ENCODE measurements around the gene DEDD. TPM values are rescaled to one million over a fixed set of nuclear protein-coding genes. Genes with fewer than 3 reads are reported as not detected.

DEDD gene
- total RNA-seq, 1 experiment from 2014 or later = 40.4 TPM

GRCh38 chr1:161090617-161091016 lies 41.9 kb downstream of the DEDD start:
- no TSS peak for BruUV-seq (replicated peaks)
- TF ChIP-seq CTCF (IDR thresholded peaks at IDR 0.05; ENCODE audit: unreplicated experiment) = no peak
- intact Hi-C loops (cut with micrococcal nuclease; ENCODE audit: unreplicated experiment) = no loop called here
- no peak for DNase-seq
- Mint-ChIP-seq H3K4me3 (ENCODE audit: low read depth, unreplicated experiment) (no peak overlapping the region), H3K36me3 (ENCODE audit: insufficient read depth, unreplicated experiment) (peaks cover 39% of the 10 kb centered on the region), H3K27me3 (ENCODE audit: unreplicated experiment) (no peaks in the 10 kb centered on the region), H3K9me3 (ENCODE audit: low read depth, unreplicated experiment) (no peaks in the 10 kb centered on the region), H3K4me1 (ENCODE audit: low read depth, unreplicated experiment) (peaks cover 76% of the 10 kb centered on the region), H3K27ac (ENCODE audit: unreplicated experiment) (no peak overlapping the region)
- CTCF ChIA-PET = no interaction called here

DNA sequence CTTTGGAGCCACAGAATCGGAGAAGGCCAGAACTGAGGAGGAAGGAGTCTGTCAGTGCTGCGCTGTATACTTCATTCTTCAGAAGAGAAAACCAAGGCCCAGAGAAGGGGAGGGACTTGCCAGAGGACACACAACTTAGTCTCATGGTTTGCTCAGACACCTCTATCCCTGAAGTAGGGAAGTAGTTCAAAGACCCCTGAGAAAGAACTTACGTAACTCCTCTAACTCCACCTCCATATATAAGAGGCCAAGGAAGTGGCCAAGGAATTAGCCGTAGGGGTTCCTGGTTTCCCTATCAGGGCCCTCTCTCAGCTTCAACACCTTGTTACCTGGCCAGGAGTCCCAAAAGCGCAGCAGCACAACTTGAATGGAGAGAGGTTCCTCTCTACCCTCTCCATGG lies 42.5 kb downstream of the DEDD start:
- BruUV-seq (replicated peaks) = TSS peak; percentile 31
- intact Hi-C loops (cut with micrococcal nuclease; ENCODE audit: unreplicated experiment) = no loop called here
- DNase-seq = no peak
- CTCF ChIA-PET = interaction anchor here (1.3 to 2.1 kb wide), 4 partner anchors 8 to 69 kb away, joined by 4 to 17 read pairs (median 8); partner anchors contain the start of genes F11R and KLHDC9
- peaks cover 46% of the 10 kb centered on the region for H3K36me3 Mint-ChIP-seq (ENCODE audit: insufficient read depth, unreplicated experiment)
- peaks cover 82% of the 10 kb centered on the region for H3K4me1 Mint-ChIP-seq (ENCODE audit: low read depth, unreplicated experiment)
- no peak overlapping the region for H3K4me3 Mint-ChIP-seq (ENCODE audit: low read depth, unreplicated experiment)
- H3K27me3 Mint-ChIP-seq (ENCODE audit: unreplicated experiment) = no peaks in the 10 kb centered on the region
- peak overlapping the region; percentile 71 for H3K27ac Mint-ChIP-seq (ENCODE audit: unreplicated experiment)
- H3K9me3 Mint-ChIP-seq (ENCODE audit: low read depth, unreplicated experiment) = no peaks in the 10 kb centered on the region
- TF ChIP-seq CTCF (IDR thresholded peaks at IDR 0.05; ENCODE audit: unreplicated experiment) = no peak

DNA sequence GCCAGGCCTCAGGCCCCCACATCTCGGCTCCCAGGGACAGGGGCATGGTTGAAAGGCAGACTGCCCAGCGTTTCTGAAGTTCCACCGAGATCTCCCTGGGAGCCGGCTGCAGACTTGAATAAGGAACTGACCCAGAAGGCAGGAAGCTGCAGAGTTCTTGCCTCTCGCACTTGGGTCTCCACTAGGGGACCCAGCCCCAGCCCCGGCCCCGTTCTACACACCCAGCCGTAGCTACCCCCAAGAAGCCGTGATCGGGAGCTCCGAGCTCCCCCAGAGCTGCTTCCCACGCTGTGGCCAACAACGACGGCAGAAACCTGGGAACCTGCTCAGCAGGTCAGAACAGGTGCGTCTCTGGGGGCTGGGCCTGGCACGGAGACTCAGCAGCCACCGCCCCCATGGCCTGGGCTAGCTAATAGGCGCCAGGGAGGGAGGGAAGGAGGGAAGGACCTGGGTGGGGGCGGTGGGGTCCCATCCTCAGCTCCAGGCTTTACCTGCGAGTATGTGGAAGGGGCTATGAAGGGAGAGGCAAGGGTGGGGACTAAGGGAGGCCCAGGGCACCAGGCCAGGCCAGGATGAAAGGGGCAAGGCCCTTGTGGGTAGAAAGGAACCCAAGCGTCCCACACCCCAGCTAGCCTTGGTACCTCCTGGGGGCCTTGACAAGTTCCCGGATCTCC lies 43.1 kb downstream of the DEDD start, which contains the start of gene NECTIN4:
Gene NECTIN4 (minus strand): TSS at position 308 of the 674 bp plus-strand sequence. CDS start 262 bp downstream, at position 46.
- DNase-seq = peak; percentile 88
- peaks cover 88% of the 10 kb centered on the region for H3K4me1 Mint-ChIP-seq (ENCODE audit: low read depth, unreplicated experiment)
- peak within 1 kb of the TSS; percentile 71 for H3K27ac Mint-ChIP-seq (ENCODE audit: unreplicated experiment)
- no peaks in the 10 kb centered on the region for H3K27me3 Mint-ChIP-seq (ENCODE audit: unreplicated experiment)
- no peak for TF ChIP-seq CTCF (IDR thresholded peaks at IDR 0.05; ENCODE audit: unreplicated experiment)
- no peaks in the 10 kb centered on the region for H3K9me3 Mint-ChIP-seq (ENCODE audit: low read depth, unreplicated experiment)
- intact Hi-C loops (cut with micrococcal nuclease; ENCODE audit: unreplicated experiment) = no loop called here
- CTCF ChIA-PET = interaction anchor here (0.9 to 2.1 kb wide), 6 partner anchors 8 to 69 kb away, joined by 3 to 17 read pairs (median 5); partner anchors contain the start of genes F11R, KLHDC9, NIT1 and PFDN2
- H3K4me3 Mint-ChIP-seq (ENCODE audit: low read depth, unreplicated experiment) = peak within 1 kb of the TSS; percentile 77
- BruUV-seq (replicated peaks) = no TSS peak
- peaks cover 50% of the 10 kb centered on the region for H3K36me3 Mint-ChIP-seq (ENCODE audit: insufficient read depth, unreplicated experiment)

GRCh38 chr1:161088587-161089110 lies 43.8 kb downstream of the DEDD start:
- Mint-ChIP-seq H3K4me3 (ENCODE audit: low read depth, unreplicated experiment) (peak overlapping the region; percentile 77), H3K9me3 (ENCODE audit: low read depth, unreplicated experiment) (no peaks in the 10 kb centered on the region), H3K36me3 (ENCODE audit: insufficient read depth, unreplicated experiment) (peaks cover 57% of the 10 kb centered on the region), H3K27ac (ENCODE audit: unreplicated experiment) (peak overlapping the region; percentile 71), H3K4me1 (ENCODE audit: low read depth, unreplicated experiment) (peaks cover 95% of the 10 kb centered on the region), H3K27me3 (ENCODE audit: unreplicated experiment) (no peaks in the 10 kb centered on the region)
- TF ChIP-seq CTCF (IDR thresholded peaks at IDR 0.05; ENCODE audit: unreplicated experiment) = no peak
- peak; percentile 62 for DNase-seq
- BruUV-seq (replicated peaks) = no TSS peak
- CTCF ChIA-PET = interaction anchor here (0.6 to 2.1 kb wide), 9 partner anchors 8 to 137 kb away, joined by 3 to 17 read pairs (median 4); partner anchors contain the start of genes F11R, KLHDC9, NIT1 and PFDN2
- intact Hi-C loops (cut with micrococcal nuclease; ENCODE audit: unreplicated experiment) = no loop called here
